Breast epithelium (tissue), 4 donors: ENCODE measurements around the gene TBC1D20. TPM values are rescaled to one million over a fixed set of nuclear protein-coding genes. Genes with fewer than 3 reads are reported as not detected.
"Not testable (repeated sequence)": the region's sequence is repeated elsewhere in the genome, so short reads cannot be mapped to it uniquely, and the experiment has no call there.

Experiments used
- DNase-seq, 2 donors: peaks; one replicate each; pipeline ENCODE4 v3.0.0-alpha.2; 2019; ENCODE audit warnings: low spot score in 2 of 2
- H3K27ac ChIP-seq, 2 donors: fragments of 200-600 bp; sonication (generic) in 1 of 2; one replicate each; pipeline ENCODE4 v1.5.1; 2016 to 2019; ENCODE audit warnings: mild to moderate bottlenecking in 1 of 2
- H3K27me3 ChIP-seq, 2 donors: fragments of 200-600 bp; sonication (generic) in 1 of 2; one replicate each; pipeline versions ENCODE4 v1.5.1 to v1.6.0; 2017 to 2019; ENCODE audit warnings: control low read depth in 1 of 2, mild to moderate bottlenecking in 1 of 2
- H3K36me3 ChIP-seq: fragments of 200-600 bp; one replicate; pipeline ENCODE4 v1.5.1; 2019
- H3K4me1 ChIP-seq, 2 donors: fragments of 200-600 bp; sonication (generic); one replicate each; pipeline ENCODE4 v1.5.1; 2016 to 2019; ENCODE audit warnings: control low read depth in 1 of 2
- H3K4me3 ChIP-seq, 3 donors: fragments of 200-600 bp; sonication (generic); 1 replicate in 2 of 3; 2 replicates in 1 of 3; pipeline ENCODE4 v1.5.1; 2016 to 2019; ENCODE audit warnings: mild to moderate bottlenecking in 3 of 3, moderate library complexity in 2 of 3
- H3K9me3 ChIP-seq, 2 donors: fragments of 200-600 bp; sonication (generic) in 1 of 2; one replicate each; pipeline ENCODE4 v1.5.1; 2016 to 2019; ENCODE audit warnings: control low read depth in 1 of 2
- POLR2A ChIP-seq: fragments of 450-650 bp; IDR thresholded peaks from one replicate; pipeline ENCODE4 v1.6.1; 2016; ENCODE audit warnings: antibody characterized with exemption, mild to moderate bottlenecking, moderate library complexity
- POLR2AphosphoS5 ChIP-seq, 3 donors: sonication (generic); formaldehyde crosslinking; IDR thresholded peaks; one replicate each; pipeline ENCODE4 v1.6.1; 2017; ENCODE audit warnings: antibody characterized with exemption in 3 of 3
- intact Hi-C: fragments of 100-400 bp; cut with DNase I; formaldehyde crosslinking; loops from one replicate; pipeline ENCODE4 v1.15.1; 2023; ENCODE audit warnings: low total_unique reads
- total RNA-seq, 3 donors: library from RNA; depleted of rRNA; stranded (reverse); fragments of >200 nt; gene quantifications; one replicate each; pipeline ENCODE4 v1.1.0, GENCODE V29; 2016
- TF ChIP-seq, protein P1 (sequence below), 3 donors: fragments of 450-650 bp; IDR thresholded peaks; one replicate each; pipeline ENCODE4 v1.5.1; 2016 to 2017; ENCODE audit warnings: antibody characterized with exemption in 3 of 3, mild to moderate bottlenecking in 3 of 3, moderate library complexity in 3 of 3

The TBC1D20 gene
- total RNA-seq, 3 donors from 2014 or later: 37.7 to 56.6 (median 42.3) TPM

DNA sequence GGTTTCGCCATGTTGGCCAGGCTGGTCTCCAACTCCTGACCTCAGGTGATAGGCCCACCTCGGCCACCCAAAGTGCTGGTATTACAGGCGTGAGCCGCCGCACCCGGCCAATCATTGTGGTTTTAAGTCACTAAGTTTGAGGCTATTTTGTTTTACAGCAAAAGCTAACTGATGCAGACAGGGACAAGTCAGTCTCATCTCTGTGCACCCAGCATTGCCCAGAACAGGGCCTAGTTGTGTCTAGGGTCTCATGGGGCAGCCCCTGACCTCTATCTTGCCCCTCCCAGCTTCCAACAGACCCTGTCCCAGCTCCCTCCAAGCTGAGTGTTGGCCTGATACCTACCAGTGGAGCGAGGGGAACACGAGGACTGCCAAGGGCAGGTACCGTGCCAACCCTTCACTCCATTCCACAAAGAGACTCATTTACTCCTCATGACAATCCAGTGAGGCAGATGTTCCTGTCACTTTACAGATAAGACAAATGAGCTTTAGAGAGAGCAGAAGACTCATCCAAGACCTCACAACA lies 63.1 kb downstream of the TBC1D20 start:
- H3K27me3 ChIP-seq: no peaks in the 10 kb centered on the region
- H3K27ac ChIP-seq: no peak overlapping the region
- H3K4me3 ChIP-seq: no peak overlapping the region
- DNase-seq: no peak
- no peaks in the 10 kb centered on the region for H3K4me1 ChIP-seq
- TF ChIP-seq POLR2A (no peak), POLR2AphosphoS5 (IDR thresholded peaks at IDR 0.05) (no peak)
- TF ChIP-seq, protein P1, sequence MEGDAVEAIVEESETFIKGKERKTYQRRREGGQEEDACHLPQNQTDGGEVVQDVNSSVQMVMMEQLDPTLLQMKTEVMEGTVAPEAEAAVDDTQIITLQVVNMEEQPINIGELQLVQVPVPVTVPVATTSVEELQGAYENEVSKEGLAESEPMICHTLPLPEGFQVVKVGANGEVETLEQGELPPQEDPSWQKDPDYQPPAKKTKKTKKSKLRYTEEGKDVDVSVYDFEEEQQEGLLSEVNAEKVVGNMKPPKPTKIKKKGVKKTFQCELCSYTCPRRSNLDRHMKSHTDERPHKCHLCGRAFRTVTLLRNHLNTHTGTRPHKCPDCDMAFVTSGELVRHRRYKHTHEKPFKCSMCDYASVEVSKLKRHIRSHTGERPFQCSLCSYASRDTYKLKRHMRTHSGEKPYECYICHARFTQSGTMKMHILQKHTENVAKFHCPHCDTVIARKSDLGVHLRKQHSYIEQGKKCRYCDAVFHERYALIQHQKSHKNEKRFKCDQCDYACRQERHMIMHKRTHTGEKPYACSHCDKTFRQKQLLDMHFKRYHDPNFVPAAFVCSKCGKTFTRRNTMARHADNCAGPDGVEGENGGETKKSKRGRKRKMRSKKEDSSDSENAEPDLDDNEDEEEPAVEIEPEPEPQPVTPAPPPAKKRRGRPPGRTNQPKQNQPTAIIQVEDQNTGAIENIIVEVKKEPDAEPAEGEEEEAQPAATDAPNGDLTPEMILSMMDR (IDR thresholded peaks at IDR 0.05): no peak
- no peaks in the 10 kb centered on the region for H3K9me3 ChIP-seq
- H3K36me3 ChIP-seq: no peaks in the 10 kb centered on the region
- intact Hi-C loops: no loop called here

DNA sequence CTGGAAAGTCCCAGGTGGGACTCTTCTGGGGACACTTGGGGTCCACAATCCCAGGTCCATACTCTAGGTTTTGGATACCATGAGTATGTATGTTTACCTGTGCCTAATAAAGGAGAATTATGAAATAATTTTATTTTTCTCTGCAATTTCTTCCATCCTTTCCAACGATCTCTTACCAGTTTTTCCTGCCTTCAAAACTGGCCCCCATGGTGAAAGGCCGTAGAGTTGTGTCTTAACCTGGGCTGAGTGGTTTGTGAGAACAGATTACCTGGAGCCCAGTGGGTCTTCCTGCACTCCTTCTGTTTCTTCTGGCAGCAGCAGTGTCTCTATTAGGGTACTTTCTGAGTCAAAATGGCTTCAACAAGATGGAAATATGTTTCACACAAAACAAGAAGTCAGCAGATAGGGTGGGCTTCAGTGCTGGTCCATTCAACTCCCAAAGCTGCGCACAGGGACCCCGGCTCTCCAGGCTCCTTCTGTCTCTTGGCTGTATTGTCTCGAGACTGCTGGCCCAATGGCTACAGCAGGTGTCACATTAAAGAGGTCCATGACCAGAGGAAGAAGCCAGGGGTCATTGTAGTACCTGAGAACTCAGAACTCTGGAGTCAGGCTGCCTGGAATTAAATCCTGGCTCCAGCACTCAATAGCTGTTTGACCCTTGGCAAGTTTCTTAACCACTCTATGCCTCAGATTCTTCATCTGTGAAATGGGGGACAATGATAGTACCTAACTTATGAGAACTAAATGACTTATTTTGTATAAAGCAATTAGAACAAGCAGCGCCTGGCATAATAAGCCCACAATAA lies 64.7 kb downstream of the TBC1D20 start:
- Histone ChIP-seq H3K36me3 (no peaks in the 10 kb centered on the region), H3K4me1 (no peaks in the 10 kb centered on the region), H3K4me3 (no peak overlapping the region), H3K27me3 (no peaks in the 10 kb centered on the region), H3K9me3 (no peaks in the 10 kb centered on the region), H3K27ac (no peak overlapping the region)
- DNase-seq: no peak
- intact Hi-C loops: no loop called here
- TF ChIP-seq POLR2A (no peak), POLR2AphosphoS5 (IDR thresholded peaks at IDR 0.05) (no peak)
- TF ChIP-seq, protein P1 (IDR thresholded peaks at IDR 0.05): no peak

DNA sequence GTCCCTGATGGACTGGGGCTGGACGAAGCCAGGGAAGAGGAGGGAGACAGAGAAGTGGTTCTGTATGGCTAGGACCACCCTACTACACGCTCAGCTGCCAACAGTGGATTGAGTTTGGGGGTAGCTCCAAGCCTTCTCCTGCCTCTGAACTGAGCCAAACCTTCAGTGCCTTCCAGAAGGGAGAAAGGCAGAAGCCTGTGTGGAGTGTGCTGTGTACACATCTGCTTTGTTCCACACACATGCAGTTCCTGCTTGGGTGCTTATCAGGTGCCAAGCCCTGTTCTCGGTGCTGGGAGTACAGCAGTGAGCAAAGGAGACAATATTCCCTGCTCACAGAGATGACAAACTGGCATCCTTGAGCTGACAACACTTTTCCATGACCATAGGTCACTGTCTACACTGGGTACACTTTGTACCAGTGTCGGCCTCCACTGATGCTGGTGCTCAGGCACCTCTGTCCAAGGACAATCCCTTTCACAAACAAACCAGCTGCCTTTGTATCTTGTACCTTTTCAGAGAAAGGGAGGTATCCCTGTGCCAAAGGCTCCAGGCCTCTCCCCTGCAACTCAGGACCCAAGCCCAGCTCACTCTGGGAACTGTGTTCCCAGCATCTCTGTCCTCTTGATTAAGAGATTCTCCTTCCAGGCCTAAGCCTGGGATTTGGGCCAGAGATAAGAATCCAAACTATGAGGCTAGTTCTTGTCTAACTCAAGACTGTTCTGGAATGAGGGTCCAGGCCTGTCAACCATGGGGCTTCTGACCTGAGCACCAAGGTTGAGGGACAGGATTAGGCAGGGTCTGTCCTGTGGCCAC lies 65.5 kb downstream of the TBC1D20 start:
- Histone ChIP-seq H3K4me3 (no peak overlapping the region), H3K4me1 (no peaks in the 10 kb centered on the region), H3K9me3 (no peaks in the 10 kb centered on the region), H3K27me3 (no peaks in the 10 kb centered on the region), H3K36me3 (no peaks in the 10 kb centered on the region), H3K27ac (no peak overlapping the region)
- DNase-seq: no peak
- intact Hi-C loops: no loop called here
- TF ChIP-seq POLR2AphosphoS5 (IDR thresholded peaks at IDR 0.05): no peak
- TF ChIP-seq, protein P1 (IDR thresholded peaks at IDR 0.05): no peak
- no peak for TF ChIP-seq POLR2A

DNA sequence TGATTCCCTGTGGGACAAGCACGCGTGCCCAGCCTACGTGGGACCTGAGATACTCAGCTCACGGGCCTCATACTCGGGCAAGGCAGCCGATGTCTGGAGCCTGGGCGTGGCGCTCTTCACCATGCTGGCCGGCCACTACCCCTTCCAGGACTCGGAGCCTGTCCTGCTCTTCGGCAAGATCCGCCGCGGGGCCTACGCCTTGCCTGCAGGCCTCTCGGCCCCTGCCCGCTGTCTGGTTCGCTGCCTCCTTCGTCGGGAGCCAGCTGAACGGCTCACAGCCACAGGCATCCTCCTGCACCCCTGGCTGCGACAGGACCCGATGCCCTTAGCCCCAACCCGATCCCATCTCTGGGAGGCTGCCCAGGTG lies 66.1 kb downstream of the TBC1D20 start:
- DNase-seq: no peak
- intact Hi-C loops: no loop called here
- Histone ChIP-seq H3K27ac (no peak overlapping the region), H3K27me3 (no peaks in the 10 kb centered on the region), H3K36me3 (no peaks in the 10 kb centered on the region), H3K4me1 (no peaks in the 10 kb centered on the region), H3K4me3 (no peak overlapping the region), H3K9me3 (no peaks in the 10 kb centered on the region)
- TF ChIP-seq, protein P1 (IDR thresholded peaks at IDR 0.05): no peak
- TF ChIP-seq POLR2AphosphoS5 (IDR thresholded peaks at IDR 0.05) (no peak), POLR2A (no peak)

DNA sequence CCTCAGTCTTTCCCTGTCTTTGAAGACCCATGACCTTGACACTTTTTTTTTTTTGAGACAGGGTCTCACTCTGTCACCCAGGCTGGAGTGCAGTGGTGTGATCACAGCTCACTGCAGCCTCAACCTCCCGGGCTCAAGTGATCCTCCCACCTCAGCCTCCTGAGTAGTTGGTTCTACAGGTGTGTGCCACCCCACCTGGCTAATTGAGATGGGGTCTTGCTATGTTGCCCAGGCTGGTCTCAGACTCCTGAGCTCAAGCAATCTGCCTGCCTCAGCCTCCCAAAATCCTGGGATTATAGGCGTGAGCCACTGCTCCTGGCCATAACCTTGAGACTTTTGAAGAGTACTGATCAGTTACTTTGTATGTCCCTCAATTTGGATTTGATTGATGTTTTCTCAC lies 69.0 kb downstream of the TBC1D20 start:
- H3K4me3 ChIP-seq, intact Hi-C loops, H3K27ac ChIP-seq, H3K36me3 ChIP-seq, H3K4me1 ChIP-seq, H3K27me3 ChIP-seq, DNase-seq, H3K9me3 ChIP-seq: not testable (repeated sequence)
